Fibroblast of pulmonary artery (primary cell): ENCODE results near the gene NPL.

Source experiments
- DNase-seq: peaks from one replicate; pipeline ENCODE4 v3.0.0-alpha.2; 2010; ENCODE audit warnings: low read depth
- H3K4me3 ChIP-seq: replicated peaks from 2 replicates; pipeline ENCODE4 v1.5.1; 2011; ENCODE audit warnings: low read depth, mild to moderate bottlenecking, control low read depth, low read length, moderate library complexity
- CTCF ChIP-seq: IDR thresholded peaks from 2 replicates; pipeline ENCODE4 v1.5.1; 2011; ENCODE audit warnings: mild to moderate bottlenecking, control low read depth, low read length, inconsistent platforms; ENCODE audit errors: missing control alignments

NPL gene

GRCh38 chr1:182816863-182817262, 27.3 kb downstream of the NPL start:
- no peak for TF ChIP-seq CTCF
- H3K4me3 ChIP-seq = no peak overlapping the region
- DNase-seq = no peak

DNA sequence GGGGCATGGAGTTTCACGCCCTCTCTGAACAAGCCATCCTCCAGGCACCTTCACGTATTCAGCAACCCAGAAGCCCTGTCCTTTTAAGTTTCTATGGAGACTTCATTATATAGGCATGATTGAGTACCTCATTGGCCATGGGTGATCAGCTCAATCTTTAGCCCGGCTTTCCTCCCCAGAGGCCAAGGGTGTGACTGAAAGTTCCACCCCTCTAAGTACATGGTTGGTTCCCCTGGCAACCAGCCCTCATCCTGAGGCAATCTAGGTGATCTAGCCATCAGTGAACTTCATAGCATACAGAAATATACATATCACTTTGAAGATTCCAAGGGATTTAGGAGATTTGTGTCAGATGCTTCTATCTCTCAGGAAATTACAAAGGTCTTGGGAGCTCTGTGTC, 28.2 kb downstream of the NPL start:
- DNase-seq = no peak
- no peak overlapping the region for H3K4me3 ChIP-seq
- TF ChIP-seq CTCF = no peak

- TF ChIP-seq CTCF = no peak
- DNase-seq = no peak
- no peak overlapping the region for H3K4me3 ChIP-seq
Observed at GRCh38 chr1:182823220-182823619, 33.6 kb downstream of the NPL start.

- DNase-seq = no peak
- no peak for TF ChIP-seq CTCF
- no peak overlapping the region for H3K4me3 ChIP-seq
Observed at GRCh38 chr1:182826892-182827291, 37.3 kb downstream of the NPL start.

DNA sequence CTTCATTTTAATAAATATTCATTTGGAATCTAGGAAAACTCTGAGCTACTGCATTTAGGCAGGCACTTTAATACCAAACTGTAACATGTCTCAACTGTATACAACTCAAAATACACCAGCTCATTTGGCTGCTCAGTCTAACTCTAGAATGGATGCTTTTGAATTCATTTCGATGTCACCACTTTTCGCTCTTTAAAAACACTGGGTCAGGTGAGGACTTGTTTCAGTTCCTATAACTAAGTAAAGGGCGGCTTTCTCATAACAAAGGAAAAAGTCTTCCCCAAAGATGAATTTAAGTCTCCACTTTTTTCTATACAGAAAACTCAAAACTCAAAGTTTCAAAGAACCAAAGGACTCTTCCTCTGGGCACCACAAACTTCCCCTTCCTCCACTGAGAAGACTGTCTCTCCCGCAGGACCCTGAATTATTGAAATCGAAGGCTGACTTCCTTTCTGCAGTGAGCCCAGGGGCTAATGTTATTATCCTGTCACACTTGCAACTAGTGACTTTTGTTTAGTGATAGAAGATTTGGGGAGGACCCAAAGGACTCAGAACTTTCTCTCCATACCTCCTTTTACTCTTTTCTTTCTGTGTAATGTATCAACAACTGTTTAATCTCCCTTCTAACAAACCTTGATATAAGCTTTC, 39.8 kb downstream of the NPL start:
- no peak overlapping the region for H3K4me3 ChIP-seq
- no peak for TF ChIP-seq CTCF

DNA sequence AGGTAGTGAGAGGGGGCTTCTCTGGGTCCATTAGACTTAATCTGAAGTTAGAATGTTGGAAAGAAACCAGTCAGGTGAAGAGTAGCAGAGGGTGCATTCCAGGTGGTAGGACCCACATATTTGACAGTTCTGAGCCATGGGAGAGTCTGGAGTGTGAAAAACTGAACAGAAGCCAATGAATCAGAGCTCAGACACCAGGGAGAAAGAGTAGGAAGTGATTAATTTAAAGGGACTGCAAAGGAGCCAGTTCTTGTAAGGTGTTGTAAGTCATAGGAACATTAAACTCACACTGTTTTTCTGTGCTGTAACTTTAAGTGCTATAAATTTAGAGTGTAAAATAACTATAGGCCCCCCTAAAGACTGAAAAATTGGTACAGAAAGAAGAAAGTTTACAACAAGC, 43.7 kb downstream of the NPL start:
- TF ChIP-seq CTCF = no peak
- H3K4me3 ChIP-seq = no peak overlapping the region
- DNase-seq = peak; percentile 38

More for the DNA sequence above, 39.8 kb downstream of the NPL start:
- no peak for DNase-seq

- no peak for TF ChIP-seq CTCF
- DNase-seq = no peak
- no peak overlapping the region for H3K4me3 ChIP-seq
Observed at GRCh38 chr1:182834326-182834725, 44.8 kb downstream of the NPL start.
